Uterus (tissue), 4 donors: Measurements from ENCODE around the gene CMTM8. TPM values are rescaled to one million over a fixed set of nuclear protein-coding genes. Genes with fewer than 3 reads are reported as not detected.

Experiments
- DNase-seq, 2 donors: peaks; one replicate each; pipeline ENCODE4 v3.0.0-alpha.2; 2019 to 2020
- H3K27ac ChIP-seq, 2 donors: fragments of 200-600 bp; sonication (generic); 1 replicate in 1 of 2; 2 replicates in 1 of 2; pipeline ENCODE4 v1.5.1; 2016 to 2018
- H3K27me3 ChIP-seq, 2 donors: fragments of 200-600 bp; sonication (generic); one replicate each; pipeline ENCODE4 v1.5.1; 2018 to 2019; ENCODE audit warnings: control low read depth in 1 of 2
- H3K36me3 ChIP-seq, 2 donors: fragments of 200-600 bp; sonication (generic); one replicate each; pipeline ENCODE4 v1.5.1; 2019; ENCODE audit warnings: control low read depth in 1 of 2
- H3K4me1 ChIP-seq, 2 donors: fragments of 200-600 bp; sonication (generic); one replicate each; pipeline ENCODE4 v1.5.1; 2018 to 2019; ENCODE audit warnings: control low read depth in 1 of 2
- H3K4me3 ChIP-seq, 2 donors: fragments of 200-600 bp; sonication (generic); 1 replicate in 1 of 2; 2 replicates in 1 of 2; pipeline ENCODE4 v1.5.1; 2018 to 2019; ENCODE audit warnings: mild to moderate bottlenecking in 1 of 2
- H3K9me3 ChIP-seq, 2 donors: fragments of 200-600 bp; sonication (generic); one replicate each; pipeline ENCODE4 v1.5.1; 2019; ENCODE audit warnings: control low read depth in 1 of 2
- CTCF ChIP-seq, 4 experiments: fragments of 200-600 bp in 2 of 4; fragments of 450-650 bp in 2 of 4; sonication (generic) in 2 of 4; IDR thresholded peaks; one replicate each; pipeline ENCODE4 v1.5.1; 2016 to 2019; ENCODE audit warnings: antibody characterized with exemption in 4 of 4, mild to moderate bottlenecking in 2 of 4, moderate library complexity in 1 of 4
- POLR2A ChIP-seq, 2 donors: fragments of 450-650 bp; IDR thresholded peaks; one replicate each; pipeline ENCODE4 v1.6.1; 2016; ENCODE audit warnings: antibody characterized with exemption in 2 of 2, mild to moderate bottlenecking in 1 of 2, moderate library complexity in 1 of 2
- intact Hi-C: fragments of 100-400 bp; cut with DNase I; formaldehyde crosslinking; loops from one replicate; pipeline ENCODE4 v1.15.1; 2023; ENCODE audit warnings: low total_unique reads
- total RNA-seq, 4 donors: library from RNA; depleted of rRNA in 3 of 4; stranded (reverse); fragments of >200 nt in 3 of 4; gene quantifications; one replicate each; pipeline versions ENCODE4 v1.1.0 to v1.2.4, GENCODE V29; 2014 to 2023
- donor health status: DM: yes; HTN: yes; CAD: no.

The CMTM8 gene
- total RNA-seq, 4 donors from 2014 or later = 1.5 to 4.7 (median 2.5) TPM

GRCh38 chr3:32403663-32404062, 165.2 kb downstream of the CMTM8 start:
- intact Hi-C loops = no loop called here
- Histone ChIP-seq H3K36me3 (no peaks in the 10 kb centered on the region), H3K4me1 (peaks cover 0 to 6% of the 10 kb centered on the region in 2 donors), H3K9me3 (no peaks in the 10 kb centered on the region), H3K4me3 (no peak overlapping the region), H3K27me3 (no peaks in the 10 kb centered on the region), H3K27ac (no peak overlapping the region)
- DNase-seq = no peak
- TF ChIP-seq POLR2A (IDR thresholded peaks at IDR 0.05) = no peak
- TF ChIP-seq CTCF (IDR thresholded peaks at IDR 0.05) = no peak

GRCh38 chr3:32404714-32405113, 166.2 kb downstream of the CMTM8 start:
- TF ChIP-seq POLR2A (IDR thresholded peaks at IDR 0.05) (no peak), CTCF (IDR thresholded peaks at IDR 0.05) (no peak)
- Histone ChIP-seq H3K27me3 (no peaks in the 10 kb centered on the region), H3K27ac (no peak overlapping the region), H3K36me3 (no peaks in the 10 kb centered on the region), H3K4me3 (no peak overlapping the region), H3K4me1 (peaks cover 0 to 6% of the 10 kb centered on the region in 2 donors), H3K9me3 (no peaks in the 10 kb centered on the region)
- intact Hi-C loops = no loop called here
- no peak for DNase-seq

GRCh38 chr3:32405155-32405554, 166.7 kb downstream of the CMTM8 start:
- Histone ChIP-seq H3K9me3 (no peaks in the 10 kb centered on the region), H3K27me3 (no peaks in the 10 kb centered on the region), H3K36me3 (no peaks in the 10 kb centered on the region), H3K4me3 (no peak overlapping the region), H3K27ac (no peak overlapping the region), H3K4me1 (peaks cover 0 to 6% of the 10 kb centered on the region in 2 donors)
- DNase-seq = no peak
- TF ChIP-seq POLR2A (IDR thresholded peaks at IDR 0.05) (no peak), CTCF (IDR thresholded peaks at IDR 0.05) (no peak)
- intact Hi-C loops = no loop called here

- intact Hi-C loops = no loop called here
- no peak overlapping the region for H3K4me3 ChIP-seq
- H3K27ac ChIP-seq = no peak overlapping the region
- no peak for DNase-seq
- no peaks in the 10 kb centered on the region for H3K36me3 ChIP-seq
- H3K9me3 ChIP-seq = no peaks in the 10 kb centered on the region
- peaks cover 0 to 6% of the 10 kb centered on the region in 2 donors for H3K4me1 ChIP-seq
- TF ChIP-seq POLR2A (IDR thresholded peaks at IDR 0.05) = no peak
- no peak for TF ChIP-seq CTCF (IDR thresholded peaks at IDR 0.05)
- no peaks in the 10 kb centered on the region for H3K27me3 ChIP-seq
These were observed 167.3 kb downstream of the CMTM8 start for GRCh38 chr3:32405711-32406323.

- intact Hi-C loops = no loop called here
- H3K36me3 ChIP-seq = no peaks in the 10 kb centered on the region
- H3K27ac ChIP-seq = no peak overlapping the region
- no peak overlapping the region for H3K4me3 ChIP-seq
- no peaks in the 10 kb centered on the region for H3K4me1 ChIP-seq
- DNase-seq = no peak
- H3K27me3 ChIP-seq = no peaks in the 10 kb centered on the region
- no peak for TF ChIP-seq CTCF (IDR thresholded peaks at IDR 0.05)
- no peak for TF ChIP-seq POLR2A (IDR thresholded peaks at IDR 0.05)
- H3K9me3 ChIP-seq = no peaks in the 10 kb centered on the region
These were observed 168.3 kb downstream of the CMTM8 start for GRCh38 chr3:32406486-32407408.
